Sigmoid colon (tissue), 4 donors: Measurements from ENCODE around the gene MAN2A1.

ENCODE experiments used
- CTCF ChIP-seq, 4 experiments: fragments of 450-650 bp in 3 of 4; fragments of 200-600 bp in 1 of 4; IDR thresholded peaks; one replicate each; pipeline ENCODE4 v1.5.1; 2016 to 2019; ENCODE audit warnings: antibody characterized with exemption in 4 of 4, mild to moderate bottlenecking in 3 of 4, moderate library complexity in 2 of 4
- POLR2A ChIP-seq, 2 donors: fragments of 450-650 bp; IDR thresholded peaks; one replicate each; pipeline ENCODE4 v1.6.1; 2016; ENCODE audit warnings: antibody characterized with exemption in 2 of 2, mild to moderate bottlenecking in 2 of 2, moderate library complexity in 2 of 2
- POLR2AphosphoS5 ChIP-seq, 4 donors: sonication (generic); formaldehyde crosslinking; IDR thresholded peaks; one replicate each; pipeline ENCODE4 v1.6.1; 2017; ENCODE audit warnings: antibody characterized with exemption in 4 of 4

- no peak for TF ChIP-seq POLR2A (IDR thresholded peaks at IDR 0.05)
- no peak for TF ChIP-seq CTCF (IDR thresholded peaks at IDR 0.05)
- no peak for TF ChIP-seq POLR2AphosphoS5 (IDR thresholded peaks at IDR 0.05)
Observed at GRCh38 chr5:109848130-109848529, 158.4 kb downstream of the MAN2A1 start.
